H1 (cell line): ENCODE results near the gene HERC4. TPM values are rescaled to one million over a fixed set of nuclear protein-coding genes. Genes with fewer than 3 reads are reported as not detected.

ENCODE experiments used
- CTCF ChIA-PET: fragments of 300-600 bp; sonication (Branson Sonifier 250); formaldehyde crosslinking; loops from one replicate; lab custom pipeline; 2021; ENCODE audit not compliant: partially characterized antibody; lab: Charles Lee
- POLR2A ChIA-PET: fragments of 300-600 bp; sonication (Branson Sonifier 250); formaldehyde crosslinking; loops from one replicate; lab custom pipeline; 2021; ENCODE audit warnings: inconsistent platforms; ENCODE audit not compliant: partially characterized antibody; lab: Charles Lee
- DNase-seq, 2 experiments: peaks; one replicate each; pipeline versions ENCODE4 v3.0.0 to v3.0.0-alpha.2; 2010 to 2022; ENCODE audit warnings: low spot score in 2 of 2, low read depth in 1 of 2, mixed read lengths in 1 of 2
- FAIRE-seq: peaks from 2 replicates; lab custom pipeline; 2011; peaks lifted over from hg19 to GRCh38; lab: Jason Lieb, UNC
- H2AFZ ChIP-seq: 2 replicates; pipeline ENCODE4 v1.8.1; 2012; ENCODE audit warnings: low read length, inconsistent platforms
- H2AK5ac ChIP-seq: 2 replicates; pipeline ENCODE4 v1.6.1; 2013; ENCODE audit warnings: low read depth, low read length
- H2BK120ac ChIP-seq: replicated peaks from 2 replicates; pipeline ENCODE3; 2013; ENCODE audit warnings: low read depth, low read length, inconsistent platforms
- H2BK12ac ChIP-seq: 2 replicates; pipeline ENCODE4 v1.6.1; 2013; ENCODE audit warnings: low read depth, low read length
- H2BK15ac ChIP-seq: 2 replicates; pipeline ENCODE4 v1.6.1; 2013; ENCODE audit warnings: low read length
- H2BK20ac ChIP-seq: 2 replicates; pipeline ENCODE4 v1.6.1; 2013; ENCODE audit warnings: low read length
- H2BK5ac ChIP-seq: 2 replicates; pipeline ENCODE4 v1.6.1; 2013; ENCODE audit warnings: low read depth, low read length
- H3K14ac ChIP-seq: 2 replicates; pipeline ENCODE4 v1.6.1; 2013; ENCODE audit warnings: inconsistent platforms; ENCODE audit not compliant: insufficient read length
- H3K18ac ChIP-seq: 2 replicates; pipeline ENCODE4 v1.6.1; 2013; ENCODE audit warnings: low read length; ENCODE audit errors: extremely low read depth
- H3K23ac ChIP-seq: 2 replicates; pipeline ENCODE4 v1.6.1; 2013; ENCODE audit warnings: inconsistent platforms; ENCODE audit not compliant: insufficient read length
- H3K23me2 ChIP-seq: 2 replicates; pipeline ENCODE4 v1.6.1; 2013; ENCODE audit warnings: low read depth, low read length
- H3K27ac ChIP-seq: 2 replicates; pipeline ENCODE4 v1.6.1; 2011; ENCODE audit warnings: low read depth, low read length, inconsistent platforms
- H3K27me3 ChIP-seq, 4 experiments: replicated peaks in 1 of 4; 1 replicate in 1 of 4; 2 replicates in 3 of 4; pipeline versions ENCODE4 v1.6.1 to v1.8.1; 2011 to 2013; ENCODE audit warnings: low read length in 3 of 4, mild to moderate bottlenecking in 3 of 4, inconsistent platforms in 2 of 4, mixed read lengths in 2 of 4, moderate library complexity in 1 of 4; ENCODE audit not compliant: control insufficient read depth in 3 of 4, insufficient read depth in 3 of 4; ENCODE audit errors: extremely low read depth in 1 of 4
- H3K36me3 ChIP-seq, 4 experiments: 2 replicates each; pipeline versions ENCODE4 v1.6.1 to v1.8.1; 2011 to 2013; ENCODE audit warnings: mild to moderate bottlenecking in 4 of 4, low read length in 3 of 4, moderate library complexity in 2 of 4, control low read depth in 1 of 4, inconsistent platforms in 1 of 4; ENCODE audit not compliant: insufficient read depth in 4 of 4, control insufficient read depth in 2 of 4
- H3K4ac ChIP-seq: replicated peaks from 2 replicates; pipeline ENCODE3; 2013; ENCODE audit warnings: low read length, low read depth, mixed read lengths, inconsistent platforms; ENCODE audit not compliant: insufficient read length
- H3K4me1 ChIP-seq, 4 experiments: replicated peaks in 1 of 4; 1 replicate in 1 of 4; 2 replicates in 3 of 4; pipeline versions ENCODE4 v1.6.1 to v1.8.1; 2011 to 2013; ENCODE audit warnings: low read length in 3 of 4, inconsistent platforms in 2 of 4, mixed read lengths in 1 of 4; ENCODE audit not compliant: insufficient read depth in 4 of 4, control insufficient read depth in 3 of 4
- H3K4me2 ChIP-seq, 2 experiments: 2 replicates each; pipeline versions ENCODE4 v1.6.1 to v1.8.1; 2011 to 2013; ENCODE audit warnings: low read depth in 2 of 2, low read length in 2 of 2, control low read depth in 1 of 2, inconsistent platforms in 1 of 2, mild to moderate bottlenecking in 1 of 2; ENCODE audit not compliant: insufficient read depth in 1 of 2
- H3K4me3 ChIP-seq, 4 experiments: fragments of 200-600, 300-600 bp in 1 of 4; sonication (generic), shearing (Covaris generic), sonication (Bioruptor Twin) in 1 of 4; 2 replicates each; pipeline versions ENCODE4 v1.5.1 to v1.8.1; 2011 to 2016; ENCODE audit warnings: low read length in 4 of 4, low read depth in 3 of 4, control low read depth in 2 of 4, inconsistent platforms in 2 of 4, mild to moderate bottlenecking in 2 of 4, mixed read lengths in 1 of 4, moderate library complexity in 1 of 4; ENCODE audit not compliant: insufficient read depth in 2 of 4; ENCODE audit errors: extremely low read depth in 1 of 4
- H3K56ac ChIP-seq: replicated peaks from 2 replicates; pipeline ENCODE3; 2013; ENCODE audit warnings: low read depth, mild to moderate bottlenecking, mixed read lengths, low read length, inconsistent platforms; ENCODE audit not compliant: insufficient read length
- H3K79me1 ChIP-seq: 2 replicates; pipeline ENCODE4 v1.6.1; 2013; ENCODE audit warnings: low read depth, low read length, control low read depth
- H3K79me2 ChIP-seq, 2 experiments: 2 replicates each; pipeline versions ENCODE4 v1.6.1 to v1.8.1; 2012 to 2013; ENCODE audit warnings: low read length in 2 of 2, mild to moderate bottlenecking in 2 of 2, inconsistent platforms in 1 of 2; ENCODE audit not compliant: insufficient read depth in 2 of 2, control insufficient read depth in 1 of 2
- H3K9ac ChIP-seq, 4 experiments: replicated peaks in 1 of 4; 1 replicate in 1 of 4; 2 replicates in 3 of 4; pipeline versions ENCODE4 v1.6.1 to v1.8.1; 2011 to 2013; ENCODE audit warnings: low read depth in 3 of 4, low read length in 3 of 4, control low read depth in 2 of 4, mild to moderate bottlenecking in 2 of 4, moderate library complexity in 2 of 4, inconsistent platforms in 1 of 4; ENCODE audit errors: extremely low read depth in 1 of 4
- H3K9me3 ChIP-seq, 2 experiments: 2 replicates each; pipeline versions ENCODE4 v1.6.1 to v1.8.1; 2012 to 2013; ENCODE audit warnings: mild to moderate bottlenecking in 2 of 2, moderate library complexity in 2 of 2, control low read depth in 1 of 2, inconsistent platforms in 1 of 2, low read depth in 1 of 2, low read length in 1 of 2, mixed read lengths in 1 of 2; ENCODE audit not compliant: insufficient read depth in 2 of 2
- H4K20me1 ChIP-seq, 2 experiments: replicated peaks in 1 of 2; 2 replicates each; pipeline versions ENCODE3 to v1.8.1; 2011 to 2013; ENCODE audit warnings: inconsistent platforms in 2 of 2, low read length in 2 of 2, mild to moderate bottlenecking in 1 of 2; ENCODE audit not compliant: insufficient read depth in 2 of 2, control insufficient read depth in 1 of 2
- H4K5ac ChIP-seq: 2 replicates; pipeline ENCODE4 v1.6.1; 2013; ENCODE audit warnings: low read length, low read depth, mixed read lengths, inconsistent platforms; ENCODE audit not compliant: insufficient read length
- H4K8ac ChIP-seq: 2 replicates; pipeline ENCODE4 v1.8.0; 2013; ENCODE audit warnings: mild to moderate bottlenecking, moderate library complexity, low read length, inconsistent platforms; ENCODE audit not compliant: insufficient read depth; ENCODE audit errors: extremely low read depth
- H4K91ac ChIP-seq: replicated peaks from 2 replicates; pipeline ENCODE3; 2013; ENCODE audit warnings: low read length, mixed read lengths, inconsistent platforms; ENCODE audit not compliant: insufficient read length
- CBX8 ChIP-seq: fragments of 300-800, 300-1000 bp; sonication (generic); IDR thresholded peaks from 2 replicates; pipeline ENCODE4 v1.7.1; 2016; ENCODE audit warnings: low read depth, low read length, borderline replicate concordance
- CEBPB ChIP-seq: IDR thresholded peaks from 2 replicates; pipeline ENCODE4 v1.6.1; 2012; ENCODE audit warnings: low read depth, low read length
- NRF1 ChIP-seq: IDR thresholded peaks from 2 replicates; pipeline ENCODE4 v1.6.1; 2011; ENCODE audit warnings: mild to moderate bottlenecking, low read depth, low read length, improper control_type of control experiment
- PHF8 ChIP-seq: fragments of 200-600 bp; sonication (generic); conservative IDR thresholded peaks from 2 replicates; pipeline ENCODE4 v1.7.1; 2012; ENCODE audit warnings: low read depth, mild to moderate bottlenecking, inconsistent platforms, low read length, moderate library complexity
- POLR2A ChIP-seq, 2 experiments: IDR thresholded peaks; 1 replicate in 1 of 2; 2 replicates in 1 of 2; pipeline ENCODE4 v1.6.1; 2011; ENCODE audit warnings: low read depth in 2 of 2, low read length in 2 of 2, mild to moderate bottlenecking in 2 of 2; ENCODE audit errors: control extremely low read depth in 1 of 2
- RNF2 ChIP-seq: fragments of 200-900, 300-1000 bp; sonication (generic); IDR thresholded peaks from 2 replicates; pipeline ENCODE4 v1.7.1; 2016; ENCODE audit warnings: borderline replicate concordance, low read depth, mild to moderate bottlenecking, antibody characterized with exemption, low read length; ENCODE audit not compliant: poor library complexity, severe bottlenecking; ENCODE audit errors: missing control alignments
- SIN3A ChIP-seq, 2 experiments: IDR thresholded peaks in 1 of 2; conservative IDR thresholded peaks in 1 of 2; 2 replicates each; pipeline ENCODE4 v1.6.1; 2011 to 2012; ENCODE audit warnings: low read length in 2 of 2, improper control_type of control experiment in 1 of 2, low read depth in 1 of 2, mild to moderate bottlenecking in 1 of 2
- SIRT6 ChIP-seq: IDR thresholded peaks from one replicate; pipeline ENCODE4 v1.7.1; 2012; ENCODE audit warnings: low read length, inconsistent platforms
- TAF7 ChIP-seq: optimal IDR thresholded peaks from 2 replicates; pipeline ENCODE3; 2011; ENCODE audit warnings: low read depth, mild to moderate bottlenecking, inconsistent platforms, low read length, moderate library complexity, borderline replicate concordance
- WGBS, 2 experiments: shearing (Covaris generic) in 1 of 2; methylation state at CpG; one replicate each; pipeline versions ENCODE4 v1.1.6 to v1.1.7; 2013 to 2015; ENCODE audit warnings: low lambda C conversion rate in 2 of 2, mixed read lengths in 2 of 2, inconsistent platforms in 1 of 2, low coverage in 1 of 2, missing lambda C conversion rate in 1 of 2; ENCODE audit not compliant: insufficient replicate concordance in 2 of 2, insufficient coverage in 1 of 2, insufficient read length in 1 of 2; ENCODE audit errors: extremely low coverage in 1 of 2, missing lambda C conversion rate in 1 of 2; 5-methylcytosine and 5-hydroxymethylcytosine counted together
- polyA plus RNA-seq, 7 experiments: library from polyadenylated mRNA; depleted of rRNA in 3 of 7; stranded (reverse) in 5 of 7; unstranded in 2 of 7; fragments of >200 nt in 5 of 7; fragments of 200-250 nt in 2 of 7; gene quantifications; 1 replicate in 5 of 7; 2 replicates in 1 of 7; 4 replicates in 1 of 7; pipeline versions ENCODE4 v1.2.1 to v1.2.3, GENCODE V29; 2011 to 2013; ENCODE audit warnings: missing spikeins in 2 of 7, mixed read lengths in 2 of 7
- total RNA-seq: library from RNA; stranded (reverse); fragmentation: NEBNext Ultra II Directional; extraction: Animal tissue kit (Norgen Biotek cat#: 25700); gene quantifications from 2 replicates; pipeline ENCODE4 v1.2.1, GENCODE V29; 2021
- TF ChIP-seq, protein P1 (sequence below): IDR thresholded peaks from 2 replicates; pipeline ENCODE4 v1.6.1; 2012; ENCODE audit warnings: inconsistent platforms

The HERC4 gene
- total and polyA plus RNA-seq, 2 of the 8 experiments (the other 6 are each of a cell fraction or from before 2014, with no cell fraction given): 7.5 to 44.0 TPM

GRCh38 chr10:67965456-67965855 is 109.6 kb downstream of the HERC4 start:
- WGBS, 2 experiments: 83% methylated on average over 2 of the region's 2 CpGs; no CpG with 5 or more reads in 1 of the 2 experiments
- Histone ChIP-seq H3K79me2 (no peaks in the 10 kb centered on the region), H2BK12ac (no peak overlapping the region), H3K36me3 (peaks cover 0 to 17% (median 3%) of the 10 kb centered on the region in 4 experiments; a peak in 2 of 8 replicates), H3K27me3 (no peaks in the 10 kb centered on the region), H2BK15ac (no peak overlapping the region), H3K9me3 (no peaks in the 10 kb centered on the region), H3K23ac (no peak overlapping the region), H3K27ac (no peak overlapping the region), H3K14ac (no peak overlapping the region), H2AK5ac (no peak overlapping the region), H4K20me1 (no peaks in the 10 kb centered on the region), H4K8ac (no peak overlapping the region), H2AFZ (no peak overlapping the region), H3K79me1 (peaks cover 3% of the 10 kb centered on the region; the same call in 1 of the 2 replicates), H2BK5ac (no peak overlapping the region), H3K4me2 (no peak overlapping the region), H4K91ac (no peak overlapping the region), H2BK120ac (no peak overlapping the region), H3K23me2 (no peaks in the 10 kb centered on the region), H3K9ac (no peak overlapping the region), H3K4ac (no peak overlapping the region), H2BK20ac (no peak overlapping the region), H3K4me3 (no peak overlapping the region), H4K5ac (no peak overlapping the region), H3K56ac (no peak overlapping the region), H3K18ac (no peak overlapping the region), H3K4me1 (peaks cover 0 to 8% (median 4%) of the 10 kb centered on the region in 4 experiments; a peak in 2 of 7 replicates)
- DNase-seq (no peak), FAIRE-seq (no peak)
- no peak for TF ChIP-seq SIRT6
- no peak for TF ChIP-seq POLR2A (IDR thresholded peaks at IDR 0.05; ENCODE audit: control extremely low read depth in 1 of 2, low read depth in 2 of 2, low read length in 2 of 2)
- no peak for TF ChIP-seq NRF1
- TF ChIP-seq, protein P1, sequence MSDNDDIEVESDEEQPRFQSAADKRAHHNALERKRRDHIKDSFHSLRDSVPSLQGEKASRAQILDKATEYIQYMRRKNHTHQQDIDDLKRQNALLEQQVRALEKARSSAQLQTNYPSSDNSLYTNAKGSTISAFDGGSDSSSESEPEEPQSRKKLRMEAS: no peak
- TF ChIP-seq CEBPB: no peak
- TF ChIP-seq PHF8: no peak
- TF ChIP-seq CBX8: no peak
- no peak for TF ChIP-seq RNF2
- no peak for TF ChIP-seq TAF7
- no peak for TF ChIP-seq SIN3A (conservative IDR thresholded peaks at IDR 0.05 in 1 of 2, IDR thresholded peaks at IDR 0.05 in 1 of 2; ENCODE audit: low read depth in 1 of 2, low read length in 2 of 2)
- ChIA-PET POLR2A (no interaction called here), CTCF (no interaction called here)
